Tibial artery (tissue), 4 donors: ENCODE measurements around the gene TRAPPC4.
A peak's percentile ranks its signal among the peaks of the same experiment; 100 is the strongest.
"Not testable (repeated sequence)": the region's sequence is repeated elsewhere in the genome, so short reads cannot be mapped to it uniquely, and the experiment has no call there.

Experiments
- DNase-seq, 2 donors: peaks; one replicate each; pipeline ENCODE4 v3.0.0-alpha.2; 2019
- H3K27ac ChIP-seq, 2 donors: fragments of 200-600 bp; sonication (generic) in 1 of 2; 1 replicate in 1 of 2; 2 replicates in 1 of 2; pipeline ENCODE4 v1.5.1; 2018 to 2019; ENCODE audit warnings: mild to moderate bottlenecking in 1 of 2
- H3K27me3 ChIP-seq, 2 donors: fragments of 200-600 bp; sonication (generic) in 1 of 2; one replicate each; pipeline versions ENCODE4 v1.5.1 to v1.6.0; 2016 to 2019
- H3K36me3 ChIP-seq, 3 donors: fragments of 200-600 bp; sonication (generic) in 2 of 3; one replicate each; pipeline ENCODE4 v1.5.1; 2016 to 2019; ENCODE audit warnings: mild to moderate bottlenecking in 2 of 3
- H3K4me1 ChIP-seq, 4 donors: fragments of 200-600 bp; sonication (generic) in 2 of 4; 1 replicate in 3 of 4; 2 replicates in 1 of 4; pipeline ENCODE4 v1.5.1; 2016 to 2019
- H3K4me3 ChIP-seq, 2 donors: fragments of 200-600 bp; sonication (generic) in 1 of 2; 1 replicate in 1 of 2; 2 replicates in 1 of 2; pipeline ENCODE4 v1.5.1; 2018 to 2019; ENCODE audit warnings: mild to moderate bottlenecking in 2 of 2
- H3K9me3 ChIP-seq, 3 donors: fragments of 200-600 bp; sonication (generic) in 1 of 3; one replicate each; pipeline ENCODE4 v1.5.1; 2016 to 2019
- CTCF ChIP-seq, 2 experiments: fragments of 200-600 bp in 1 of 2; fragments of 450-650 bp in 1 of 2; IDR thresholded peaks; one replicate each; pipeline ENCODE4 v1.5.1; 2017 to 2019; ENCODE audit warnings: antibody characterized with exemption in 2 of 2, mild to moderate bottlenecking in 1 of 2, moderate library complexity in 1 of 2
- intact Hi-C: fragments of 100-400 bp; cut with DNase I; formaldehyde crosslinking; loops from one replicate; pipeline ENCODE4 v1.15.0; 2023; ENCODE audit warnings: low total_unique reads

Gene TRAPPC4

GRCh38 chr11:119016216-119017009, 2.2 kb upstream of the TRAPPC4 start:
- Histone ChIP-seq H3K36me3 (peaks cover 44 to 59% (median 54%) of the 10 kb centered on the region in 3 donors), H3K4me3 (peak overlapping the region in 1 of 2 donors; percentile 76), H3K27me3 (no peaks in the 10 kb centered on the region), H3K9me3 (no peaks in the 10 kb centered on the region), H3K27ac (peak overlapping the region; percentile 90 to 95), H3K4me1 (peaks cover 0 to 44% (median 32%) of the 10 kb centered on the region in 4 donors)
- no peak for DNase-seq
- TF ChIP-seq CTCF (IDR thresholded peaks at IDR 0.05) = no peak
- intact Hi-C loops = no loop called here

- H3K27me3 ChIP-seq, intact Hi-C loops, DNase-seq, H3K9me3 ChIP-seq: not testable (repeated sequence)
- H3K4me3 ChIP-seq = peak overlapping the region; percentile 76 to 88
- peak overlapping the region; percentile 90 to 95 for H3K27ac ChIP-seq
- peaks cover 47 to 59% (median 54%) of the 10 kb centered on the region in 3 donors for H3K36me3 ChIP-seq
- peaks cover 0 to 49% (median 34%) of the 10 kb centered on the region in 4 donors for H3K4me1 ChIP-seq
Measured at GRCh38 chr11:119017377-119017776, 1.2 kb upstream of the TRAPPC4 start.

- Histone ChIP-seq H3K36me3 (peaks cover 29 to 59% (median 50%) of the 10 kb centered on the region in 3 donors), H3K27me3 (no peaks in the 10 kb centered on the region), H3K4me3 (peak overlapping the region; percentile 76 to 88), H3K9me3 (no peaks in the 10 kb centered on the region), H3K27ac (peak overlapping the region in 1 of 2 donors; percentile 95), H3K4me1 (peaks cover 0 to 54% (median 37%) of the 10 kb centered on the region in 4 donors)
- DNase-seq = no peak
- TF ChIP-seq CTCF (IDR thresholded peaks at IDR 0.05) = no peak
- intact Hi-C loops = no loop called here
Measured at GRCh38 chr11:119019996-119020395, 1.4 kb downstream of the TRAPPC4 start.

GRCh38 chr11:119021631-119022030, 3.1 kb downstream of the TRAPPC4 start:
- H3K27ac ChIP-seq = no peak overlapping the region

GRCh38 chr11:119023741-119024140, 5.2 kb downstream of the TRAPPC4 start:
- Histone ChIP-seq H3K27ac (no peak overlapping the region), H3K27me3 (no peaks in the 10 kb centered on the region), H3K36me3 (peaks cover 17 to 73% (median 34%) of the 10 kb centered on the region in 3 donors), H3K9me3 (no peaks in the 10 kb centered on the region), H3K4me3 (no peak overlapping the region), H3K4me1 (peaks cover 0 to 39% (median 20%) of the 10 kb centered on the region in 4 donors)
- DNase-seq = no peak
- TF ChIP-seq CTCF (IDR thresholded peaks at IDR 0.05) = no peak
- intact Hi-C loops = no loop called here

More at GRCh38 chr11:119021631-119022030, 3.1 kb downstream of the TRAPPC4 start:
- no peak for DNase-seq
- Histone ChIP-seq H3K9me3 (no peaks in the 10 kb centered on the region), H3K4me1 (peaks cover 0 to 46% (median 27%) of the 10 kb centered on the region in 4 donors), H3K27me3 (no peaks in the 10 kb centered on the region), H3K4me3 (no peak overlapping the region), H3K36me3 (peaks cover 17 to 59% (median 35%) of the 10 kb centered on the region in 3 donors)
- no peak for TF ChIP-seq CTCF (IDR thresholded peaks at IDR 0.05)
- intact Hi-C loops = no loop called here

- peaks cover 17 to 73% (median 34%) of the 10 kb centered on the region in 3 donors for H3K36me3 ChIP-seq
- TF ChIP-seq CTCF (IDR thresholded peaks at IDR 0.05) = no peak
- H3K9me3 ChIP-seq = no peaks in the 10 kb centered on the region
- peaks cover 0 to 44% (median 18%) of the 10 kb centered on the region in 4 donors for H3K4me1 ChIP-seq
- DNase-seq = no peak
- no peak overlapping the region for H3K4me3 ChIP-seq
- H3K27me3 ChIP-seq = no peaks in the 10 kb centered on the region
- intact Hi-C loops = no loop called here
- H3K27ac ChIP-seq = peak overlapping the region; percentile 30 to 33
Measured at GRCh38 chr11:119024430-119025098, 6.0 kb downstream of the TRAPPC4 start.
